HepG2 (cell line): ENCODE measurements around the gene SNAP29. TPM values are rescaled to one million over a fixed set of nuclear protein-coding genes. Genes with fewer than 3 reads are reported as not detected.
A peak's percentile ranks its signal among the peaks of the same experiment; 100 is the strongest.

Experiments
- HNF4G ChIP-seq, 2 experiments: sonication (generic) in 1 of 2; formaldehyde crosslinking in 1 of 2; IDR thresholded peaks; 2 replicates each; pipeline versions ENCODE4 v1.4.0 to v1.6.1; 2011 to 2020; ENCODE audit warnings: borderline replicate concordance in 2 of 2, low read depth in 2 of 2, mild to moderate bottlenecking in 2 of 2, low read length in 1 of 2, missing genetic modification reagents in 1 of 2, moderate library complexity in 1 of 2
- SMC3 ChIP-seq: IDR thresholded peaks from 2 replicates; pipeline ENCODE4 v1.6.1; 2011; ENCODE audit warnings: low read length, improper control_type of control experiment
- TCF12 ChIP-seq, 2 experiments: fragments of 450-650 bp in 1 of 2; sonication (generic) in 1 of 2; formaldehyde crosslinking in 1 of 2; IDR thresholded peaks; 2 replicates each; pipeline versions ENCODE4 v1.6.1 to v1.8.0; 2017 to 2022; ENCODE audit warnings: antibody characterized with exemption in 1 of 2, mild to moderate bottlenecking in 1 of 2, missing genetic modification reagents in 1 of 2, moderate library complexity in 1 of 2
- ZKSCAN1 ChIP-seq: fragments of 150-350 bp; IDR thresholded peaks from 2 replicates; pipeline ENCODE4 v1.6.1; 2014; ENCODE audit warnings: low read length
- ZNF225 ChIP-seq: sonication (generic); formaldehyde crosslinking; IDR thresholded peaks from 2 replicates; pipeline ENCODE4 v1.4.0; 2020; ENCODE audit warnings: mild to moderate bottlenecking, missing genetic modification reagents
- polyA plus RNA-seq, 8 experiments: library from polyadenylated mRNA; depleted of rRNA in 3 of 8; stranded (reverse) in 7 of 8; unstranded in 1 of 8; fragments of >200 nt; fragmentation: Illumina TruSeq in 4 of 8; extraction: Trizol in 4 of 8; gene quantifications; 2 replicates each; pipeline versions ENCODE4 v1.2.1 to v1.2.3, GENCODE V29; 2011 to 2016; ENCODE audit warnings: low read depth in 4 of 8, missing spikeins in 1 of 8, mixed read lengths in 1 of 8; ENCODE audit not compliant: insufficient read depth in 1 of 8
- total RNA-seq, 5 experiments: library from RNA; depleted of rRNA; stranded (reverse); fragments of >200 nt; fragmentation: Illumina TruSeq; extraction: Trizol; gene quantifications; 2 replicates each; pipeline ENCODE4 v1.2.3, GENCODE V29; 2016; ENCODE audit warnings: low read depth in 1 of 5
- TF ChIP-seq, protein P1 (sequence below): fragments of 450-650 bp; IDR thresholded peaks from 2 replicates; pipeline ENCODE4 v1.6.1; 2017
- TF ChIP-seq, protein P2 (sequence below): sonication (generic); formaldehyde crosslinking; IDR thresholded peaks from 2 replicates; pipeline ENCODE4 v1.4.0; 2020; ENCODE audit warnings: missing genetic modification reagents
- TF ChIP-seq, protein P3 (sequence below): sonication (generic); formaldehyde crosslinking; IDR thresholded peaks from 2 replicates; pipeline ENCODE4 v1.5.1; 2020; ENCODE audit warnings: missing genetic modification reagents, mild to moderate bottlenecking, borderline replicate concordance

SNAP29 gene
- total and polyA plus RNA-seq, 2 of the 13 experiments (the other 11 are each of a cell fraction or from before 2014, with no cell fraction given) = 12.3 to 30.7 TPM

DNA sequence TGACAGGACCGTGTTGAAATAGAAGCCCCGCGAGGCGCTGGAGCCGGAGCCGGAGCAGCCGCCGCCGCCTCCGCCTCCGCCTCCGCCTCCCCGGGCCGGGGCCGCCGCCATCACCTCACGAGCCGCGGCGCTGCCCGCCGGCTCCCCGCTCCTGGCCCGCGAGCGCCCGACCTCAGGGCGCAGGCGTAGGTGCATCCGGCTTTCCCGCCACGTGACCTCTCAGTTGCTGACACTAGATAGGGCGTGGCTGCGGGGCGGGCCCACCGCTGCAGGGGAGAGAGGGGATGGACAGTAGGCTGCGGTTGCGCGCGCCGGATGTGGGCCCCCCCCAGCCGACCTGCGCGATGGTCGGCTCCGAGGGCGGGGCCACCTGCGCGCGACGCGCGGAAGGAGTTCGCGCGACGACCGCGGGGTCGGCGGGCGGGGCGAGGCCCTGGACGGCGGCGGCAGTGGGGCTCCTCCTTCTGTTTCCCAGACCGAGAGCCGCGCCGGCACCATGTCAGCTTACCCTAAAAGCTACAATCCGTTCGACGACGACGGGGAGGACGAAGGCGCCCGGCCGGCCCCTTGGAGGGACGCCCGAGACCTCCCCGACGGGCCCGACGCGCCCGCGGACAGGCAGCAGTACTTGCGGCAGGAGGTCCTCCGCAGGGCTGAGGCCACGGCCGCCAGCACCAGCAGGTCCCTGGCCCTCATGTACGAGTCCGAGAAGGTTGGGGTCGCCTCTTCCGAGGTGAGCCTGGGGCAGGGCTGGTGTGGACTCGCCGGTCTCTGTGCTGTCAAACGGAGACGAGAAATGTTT, at the start of gene SNAP29, which contains the start of gene PI4KA (continued):
- TF ChIP-seq TCF12 (IDR thresholded peaks at IDR 0.05) (no peak), TCF12 (CRISPR knock-in tag; IDR thresholded peaks at IDR 0.05) (no peak), SMC3 (no peak), ZKSCAN1 (no peak), ZNF225 (CRISPR knock-in tag) (0 out of 2 replicates have a peak, but pooled peaks have one; percentile 43), HNF4G (IDR thresholded peaks at IDR 0.05; ENCODE audit: borderline replicate concordance, low read depth, low read length) (peak; percentile 44; the same call in 1 of the 2 replicates), HNF4G (CRISPR knock-in tag; IDR thresholded peaks at IDR 0.05; ENCODE audit: borderline replicate concordance, low read depth) (peak; percentile 18; the same call in 1 of the 2 replicates)
- TF ChIP-seq, protein P1, sequence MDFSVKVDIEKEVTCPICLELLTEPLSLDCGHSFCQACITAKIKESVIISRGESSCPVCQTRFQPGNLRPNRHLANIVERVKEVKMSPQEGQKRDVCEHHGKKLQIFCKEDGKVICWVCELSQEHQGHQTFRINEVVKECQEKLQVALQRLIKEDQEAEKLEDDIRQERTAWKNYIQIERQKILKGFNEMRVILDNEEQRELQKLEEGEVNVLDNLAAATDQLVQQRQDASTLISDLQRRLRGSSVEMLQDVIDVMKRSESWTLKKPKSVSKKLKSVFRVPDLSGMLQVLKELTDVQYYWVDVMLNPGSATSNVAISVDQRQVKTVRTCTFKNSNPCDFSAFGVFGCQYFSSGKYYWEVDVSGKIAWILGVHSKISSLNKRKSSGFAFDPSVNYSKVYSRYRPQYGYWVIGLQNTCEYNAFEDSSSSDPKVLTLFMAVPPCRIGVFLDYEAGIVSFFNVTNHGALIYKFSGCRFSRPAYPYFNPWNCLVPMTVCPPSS = no peak
- TF ChIP-seq, protein P2, sequence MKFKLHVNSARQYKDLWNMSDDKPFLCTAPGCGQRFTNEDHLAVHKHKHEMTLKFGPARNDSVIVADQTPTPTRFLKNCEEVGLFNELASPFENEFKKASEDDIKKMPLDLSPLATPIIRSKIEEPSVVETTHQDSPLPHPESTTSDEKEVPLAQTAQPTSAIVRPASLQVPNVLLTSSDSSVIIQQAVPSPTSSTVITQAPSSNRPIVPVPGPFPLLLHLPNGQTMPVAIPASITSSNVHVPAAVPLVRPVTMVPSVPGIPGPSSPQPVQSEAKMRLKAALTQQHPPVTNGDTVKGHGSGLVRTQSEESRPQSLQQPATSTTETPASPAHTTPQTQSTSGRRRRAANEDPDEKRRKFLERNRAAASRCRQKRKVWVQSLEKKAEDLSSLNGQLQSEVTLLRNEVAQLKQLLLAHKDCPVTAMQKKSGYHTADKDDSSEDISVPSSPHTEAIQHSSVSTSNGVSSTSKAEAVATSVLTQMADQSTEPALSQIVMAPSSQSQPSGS (CRISPR knock-in tag) = peak; percentile 45; the same call in 1 of the 2 replicates
- TF ChIP-seq, protein P3, sequence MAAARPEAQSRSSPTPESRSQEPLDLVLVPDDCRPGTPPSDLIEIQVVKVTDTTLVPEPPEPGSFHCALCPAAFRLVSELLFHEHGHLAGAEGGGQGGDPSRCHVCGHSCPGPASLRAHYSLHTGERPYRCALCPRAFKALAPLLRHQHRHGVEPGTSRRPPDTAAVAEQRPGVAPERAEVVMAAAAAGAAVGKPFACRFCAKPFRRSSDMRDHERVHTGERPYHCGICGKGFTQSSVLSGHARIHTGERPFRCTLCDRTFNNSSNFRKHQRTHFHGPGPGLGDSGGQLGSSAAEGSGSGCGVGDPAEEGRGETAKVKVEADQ (CRISPR knock-in tag) = no peak; the same call in 1 of the 2 replicates
